ENCODE results near the gene IGFBP3. TPM values are rescaled to one million over a fixed set of nuclear protein-coding genes. Genes with fewer than 3 reads are reported as not detected.

IGFBP3 gene
- total RNA-seq, 1 donor from 2014 or later, result 1,747 TPM

GRCh38 chr7:45886931-45887667 is 34.0 kb downstream of the IGFBP3 start:
- DNase-seq (ENCODE audit: low spot score), result no peak
- no peak for TF ChIP-seq CTCF (IDR thresholded peaks at IDR 0.05)
- Mint-ChIP-seq H3K4me3 (ENCODE audit: unreplicated experiment) (no peak overlapping the region), H3K4me1 (ENCODE audit: low read depth) (peaks cover 54% of the 10 kb centered on the region), H3K36me3 (ENCODE audit: low read depth) (no peaks in the 10 kb centered on the region), H3K9me3 (ENCODE audit: low read depth) (no peaks in the 10 kb centered on the region), H3K27me3 (ENCODE audit: low read depth) (no peaks in the 10 kb centered on the region), H3K27ac (ENCODE audit: unreplicated experiment) (no peak overlapping the region)

GRCh38 chr7:45885264-45885882 is 35.7 kb downstream of the IGFBP3 start:
- Mint-ChIP-seq H3K9me3 (ENCODE audit: low read depth) (no peaks in the 10 kb centered on the region), H3K27ac (ENCODE audit: unreplicated experiment) (peak overlapping the region; percentile 73), H3K4me1 (ENCODE audit: low read depth) (peaks cover 54% of the 10 kb centered on the region), H3K27me3 (ENCODE audit: low read depth) (no peaks in the 10 kb centered on the region), H3K36me3 (ENCODE audit: low read depth) (no peaks in the 10 kb centered on the region), H3K4me3 (ENCODE audit: unreplicated experiment) (no peak overlapping the region)
- DNase-seq (ENCODE audit: low spot score), result no peak
- TF ChIP-seq CTCF (IDR thresholded peaks at IDR 0.05), result no peak

GRCh38 chr7:45884136-45884535 is 36.9 kb downstream of the IGFBP3 start:
- H3K27me3 Mint-ChIP-seq (ENCODE audit: low read depth), result no peaks in the 10 kb centered on the region
- peaks cover 5% of the 10 kb centered on the region for H3K9me3 Mint-ChIP-seq (ENCODE audit: low read depth)
- no peak for TF ChIP-seq CTCF (IDR thresholded peaks at IDR 0.05)
- DNase-seq (ENCODE audit: low spot score), result no peak
- no peak overlapping the region for H3K27ac Mint-ChIP-seq (ENCODE audit: unreplicated experiment)
- H3K4me1 Mint-ChIP-seq (ENCODE audit: low read depth), result peaks cover 48% of the 10 kb centered on the region
- H3K4me3 Mint-ChIP-seq (ENCODE audit: unreplicated experiment), result no peak overlapping the region
- H3K36me3 Mint-ChIP-seq (ENCODE audit: low read depth), result no peaks in the 10 kb centered on the region

GRCh38 chr7:45882465-45882810 is 38.6 kb downstream of the IGFBP3 start:
- Mint-ChIP-seq H3K9me3 (ENCODE audit: low read depth) (peaks cover 20% of the 10 kb centered on the region), H3K27ac (ENCODE audit: unreplicated experiment) (no peak overlapping the region), H3K4me3 (ENCODE audit: unreplicated experiment) (no peak overlapping the region), H3K4me1 (ENCODE audit: low read depth) (peaks cover 36% of the 10 kb centered on the region), H3K27me3 (ENCODE audit: low read depth) (no peaks in the 10 kb centered on the region), H3K36me3 (ENCODE audit: low read depth) (peaks cover 3% of the 10 kb centered on the region)
- DNase-seq (ENCODE audit: low spot score), result no peak
- TF ChIP-seq CTCF (IDR thresholded peaks at IDR 0.05), result no peak

- DNase-seq (ENCODE audit: low spot score), result no peak
- peaks cover 33% of the 10 kb centered on the region for H3K4me1 Mint-ChIP-seq (ENCODE audit: low read depth)
- H3K4me3 Mint-ChIP-seq (ENCODE audit: unreplicated experiment), result no peak overlapping the region
- peak overlapping the region; percentile 47 for H3K27ac Mint-ChIP-seq (ENCODE audit: unreplicated experiment)
- no peaks in the 10 kb centered on the region for H3K27me3 Mint-ChIP-seq (ENCODE audit: low read depth)
- TF ChIP-seq CTCF (IDR thresholded peaks at IDR 0.05), result no peak
- H3K36me3 Mint-ChIP-seq (ENCODE audit: low read depth), result peaks cover 3% of the 10 kb centered on the region
- peaks cover 24% of the 10 kb centered on the region for H3K9me3 Mint-ChIP-seq (ENCODE audit: low read depth)
These were observed 39.2 kb downstream of the IGFBP3 start for GRCh38 chr7:45881759-45882464.
